ENCODE measurements around the gene PLD5. TPM values are rescaled to one million over a fixed set of nuclear protein-coding genes. Genes with fewer than 3 reads are reported as not detected.

Gene PLD5
- total RNA-seq, 2 donors from 2014 or later = 0.05 to 1.0 TPM

GRCh38 chr1:242178436-242178835, 346.1 kb downstream of the PLD5 start:
- H3K27ac ChIP-seq = no peak overlapping the region
- no peak overlapping the region for H3K4me3 ChIP-seq
- no peak for TF ChIP-seq POLR2AphosphoS5 (IDR thresholded peaks at IDR 0.05)
- no peak for TF ChIP-seq POLR2A (IDR thresholded peaks at IDR 0.05)
- intact Hi-C loops (cut with DNase I) = no loop called here
- H3K9me3 ChIP-seq = no peaks in the 10 kb centered on the region
- no peaks in the 10 kb centered on the region for H3K4me1 ChIP-seq (replicated peaks)
- H3K27me3 ChIP-seq (replicated peaks; ENCODE audit: insufficient read depth) = no peaks in the 10 kb centered on the region
- no peak for DNase-seq (ENCODE audit: low spot score)
- 62% methylated on average over 2 of the region's 2 CpGs for WGBS
- no peaks in the 10 kb centered on the region for H3K36me3 ChIP-seq

- intact Hi-C loops (cut with DNase I) = no loop called here
- 18% methylated on average over 3 of the region's 3 CpGs for WGBS
- Histone ChIP-seq H3K4me3 (no peak overlapping the region), H3K27ac (no peak overlapping the region), H3K27me3 (replicated peaks; ENCODE audit: insufficient read depth) (no peaks in the 10 kb centered on the region), H3K36me3 (no peaks in the 10 kb centered on the region), H3K4me1 (replicated peaks) (no peaks in the 10 kb centered on the region), H3K9me3 (no peaks in the 10 kb centered on the region)
- DNase-seq (ENCODE audit: low spot score) = no peak
- TF ChIP-seq POLR2A (IDR thresholded peaks at IDR 0.05) (no peak), POLR2AphosphoS5 (IDR thresholded peaks at IDR 0.05) (no peak), CTCF (IDR thresholded peaks at IDR 0.05) (no peak)
These were observed 362.4 kb downstream of the PLD5 start for GRCh38 chr1:242162140-242162539.

GRCh38 chr1:242147096-242147976, 377.2 kb downstream of the PLD5 start:
- Histone ChIP-seq H3K4me3 (no peak overlapping the region), H3K36me3 (no peaks in the 10 kb centered on the region), H3K27ac (no peak overlapping the region), H3K9me3 (no peaks in the 10 kb centered on the region), H3K4me1 (replicated peaks) (no peaks in the 10 kb centered on the region), H3K27me3 (replicated peaks; ENCODE audit: insufficient read depth) (no peaks in the 10 kb centered on the region)
- intact Hi-C loops (cut with DNase I) = no loop called here
- TF ChIP-seq CTCF (IDR thresholded peaks at IDR 0.05) (no peak), POLR2A (IDR thresholded peaks at IDR 0.05) (no peak), POLR2AphosphoS5 (IDR thresholded peaks at IDR 0.05) (no peak)
- WGBS = 9% methylated on average over 4 of the region's 4 CpGs
- no peak for DNase-seq (ENCODE audit: low spot score)

GRCh38 chr1:242146652-242147051, 377.8 kb downstream of the PLD5 start:
- intact Hi-C loops (cut with DNase I) = no loop called here
- H3K9me3 ChIP-seq = no peaks in the 10 kb centered on the region
- no peak for TF ChIP-seq POLR2AphosphoS5 (IDR thresholded peaks at IDR 0.05)
- TF ChIP-seq POLR2A (IDR thresholded peaks at IDR 0.05) = no peak
- no peak for TF ChIP-seq CTCF (IDR thresholded peaks at IDR 0.05)
- 27% methylated on average over 3 of the region's 3 CpGs for WGBS
- no peaks in the 10 kb centered on the region for H3K36me3 ChIP-seq
- H3K4me1 ChIP-seq (replicated peaks) = no peaks in the 10 kb centered on the region
- no peak overlapping the region for H3K4me3 ChIP-seq
- H3K27me3 ChIP-seq (replicated peaks; ENCODE audit: insufficient read depth) = no peaks in the 10 kb centered on the region
- H3K27ac ChIP-seq = no peak overlapping the region
- no peak for DNase-seq (ENCODE audit: low spot score)

- no peak for TF ChIP-seq POLR2AphosphoS5 (IDR thresholded peaks at IDR 0.05)
- no peak for TF ChIP-seq POLR2A (IDR thresholded peaks at IDR 0.05)
- TF ChIP-seq CTCF (IDR thresholded peaks at IDR 0.05) = no peak
- Histone ChIP-seq H3K27me3 (replicated peaks; ENCODE audit: insufficient read depth) (no peaks in the 10 kb centered on the region), H3K4me3 (no peak overlapping the region), H3K9me3 (no peaks in the 10 kb centered on the region), H3K4me1 (replicated peaks) (no peaks in the 10 kb centered on the region), H3K36me3 (no peaks in the 10 kb centered on the region), H3K27ac (no peak overlapping the region)
- 91% methylated on average over 1 of the region's 1 CpG for WGBS
- no peak for DNase-seq (ENCODE audit: low spot score)
- intact Hi-C loops (cut with DNase I) = no loop called here
These were observed 383.7 kb downstream of the PLD5 start for GRCh38 chr1:242140836-242141235.
